GM21576 (cell line): ENCODE results near the gene PTPRG.
A peak's percentile ranks its signal among the peaks of the same experiment; 100 is the strongest.
"Not testable (repeated sequence)": the region's sequence is repeated elsewhere in the genome, so short reads cannot be mapped to it uniquely, and the experiment has no call there.

Experiments
- ATAC-seq: cut with Tn5 transposase; IDR thresholded peaks from one replicate; pipeline ENCODE4 v1.9.1; 2021; ENCODE audit warnings: mild to moderate bottlenecking, moderate library complexity; ENCODE audit not compliant: unreplicated experiment

The PTPRG gene

GRCh38 chr3:61561374-61562041, at the start of gene PTPRG:
PTPRG (plus strand) TSS chr3:61561571; CDS start chr3:61562288, 717 bp downstream.
- peak; percentile 39 for ATAC-seq

DNA sequence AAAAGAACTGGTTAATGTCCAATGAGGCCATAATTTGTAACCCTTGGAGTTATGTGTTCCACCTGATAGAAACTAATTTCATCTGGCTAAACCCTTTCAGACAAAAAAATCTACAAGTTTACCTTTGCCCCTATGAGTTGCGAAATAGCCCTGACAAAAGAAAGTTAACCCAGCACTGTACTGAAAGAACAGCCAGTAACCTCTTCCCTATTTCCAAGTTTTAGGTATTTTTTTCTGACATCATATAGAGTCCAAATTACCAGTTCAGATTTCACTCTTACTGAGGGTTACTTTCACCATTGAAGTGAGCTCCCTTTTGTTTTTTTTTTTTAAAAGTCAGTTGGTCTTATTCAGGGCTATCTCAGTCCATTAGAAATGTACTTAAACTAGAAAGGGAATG, 42.8 kb upstream of the PTPRG start:
- no peak for ATAC-seq

DNA sequence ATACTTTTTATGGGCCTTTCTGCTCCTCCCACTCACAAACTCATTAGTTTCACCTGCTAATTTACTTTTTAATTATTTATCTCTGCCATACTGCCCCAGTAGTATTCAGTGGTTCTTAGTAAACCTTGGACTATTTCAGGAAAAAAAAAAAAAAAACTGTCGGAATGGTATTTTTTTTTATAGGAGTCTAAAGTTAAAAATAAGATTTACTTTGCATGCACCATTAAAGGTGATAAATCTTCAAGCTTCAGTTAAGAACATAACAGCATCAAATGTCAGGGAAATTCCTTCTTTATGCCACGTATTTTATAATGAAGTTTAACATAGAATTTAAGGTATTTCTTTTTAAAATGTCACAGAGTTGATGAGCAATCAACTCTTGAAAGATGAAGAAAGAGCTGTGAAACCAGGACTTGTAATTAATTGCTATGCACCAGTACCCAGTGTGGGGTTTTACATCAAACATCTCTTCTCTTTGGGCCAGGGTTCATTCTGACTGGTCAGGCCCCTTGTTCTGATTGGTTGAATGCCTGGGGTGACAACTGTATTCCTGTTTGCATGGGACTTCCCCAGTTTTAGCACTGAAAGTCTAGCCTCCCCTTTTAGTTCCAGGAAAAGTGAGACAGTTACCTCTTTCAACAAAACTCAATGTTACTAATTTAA, 40.3 kb upstream of the PTPRG start:
- ATAC-seq, result peak; percentile 98

GRCh38 chr3:61522060-61522459, 39.3 kb upstream of the PTPRG start:
- no peak for ATAC-seq

GRCh38 chr3:61522626-61523025, 38.7 kb upstream of the PTPRG start:
- no peak for ATAC-seq

DNA sequence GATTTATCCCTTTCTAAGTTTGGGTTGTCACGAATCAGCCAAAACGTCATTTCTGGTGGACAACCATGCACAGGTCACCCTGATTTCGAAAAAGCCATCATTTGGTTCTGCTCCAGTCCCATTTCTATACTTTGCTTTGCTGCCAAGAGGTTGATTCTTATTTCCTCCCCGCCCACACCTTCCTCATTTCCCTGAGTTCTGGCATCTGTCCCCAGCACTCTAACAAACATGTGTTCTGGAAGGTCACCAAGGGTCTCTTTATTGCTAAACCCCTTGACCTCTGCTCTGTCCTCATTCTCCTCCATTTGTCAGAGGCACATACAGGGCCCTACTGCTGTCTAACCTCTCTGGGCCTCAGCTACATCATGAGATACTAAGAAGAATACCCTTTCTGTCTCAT, 36.4 kb upstream of the PTPRG start:
- no peak for ATAC-seq

DNA sequence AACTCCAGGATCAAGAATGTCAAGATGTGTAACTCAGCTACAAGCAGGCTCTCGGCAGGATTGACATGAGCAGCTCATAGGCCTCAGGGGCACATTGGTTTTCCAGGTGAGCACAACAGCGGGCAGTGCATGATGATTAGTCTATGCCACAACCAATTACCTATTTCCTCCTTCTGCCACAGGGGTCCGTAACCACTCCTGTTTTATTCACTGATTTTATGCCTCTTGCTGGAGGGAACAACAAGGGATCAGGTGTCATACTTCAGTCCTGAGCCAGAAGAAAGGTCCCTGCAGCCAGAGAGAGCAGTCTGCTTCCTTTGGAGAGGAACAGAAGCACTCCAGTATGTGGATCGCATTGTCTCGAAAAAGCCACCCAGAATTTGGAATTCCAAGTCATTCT, 35.1 kb upstream of the PTPRG start:
- ATAC-seq, result no peak

GRCh38 chr3:61527011-61527410, 34.4 kb upstream of the PTPRG start:
- no peak for ATAC-seq

- ATAC-seq, result no peak
Measured at GRCh38 chr3:61530355-61530754, 31.0 kb upstream of the PTPRG start.

DNA sequence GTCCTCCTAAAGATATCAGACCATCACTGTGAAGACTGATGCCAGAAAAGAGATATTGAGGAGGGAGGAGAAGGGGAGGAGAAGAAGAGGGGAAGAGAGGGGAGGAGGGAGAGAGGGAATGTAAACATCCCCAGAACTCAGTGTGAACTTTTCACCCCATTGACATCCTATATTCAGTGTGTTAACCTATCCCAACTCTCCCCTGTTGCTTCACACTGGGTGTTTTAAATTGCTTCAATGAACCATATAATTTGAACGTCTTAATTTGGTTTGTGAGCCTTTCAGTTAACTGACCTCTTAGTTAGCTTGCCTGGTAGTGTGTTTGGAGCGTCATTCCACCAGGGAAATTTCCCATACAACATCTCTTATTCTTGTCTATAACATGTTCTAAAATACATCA, 29.8 kb upstream of the PTPRG start:
- ATAC-seq, result no peak

DNA sequence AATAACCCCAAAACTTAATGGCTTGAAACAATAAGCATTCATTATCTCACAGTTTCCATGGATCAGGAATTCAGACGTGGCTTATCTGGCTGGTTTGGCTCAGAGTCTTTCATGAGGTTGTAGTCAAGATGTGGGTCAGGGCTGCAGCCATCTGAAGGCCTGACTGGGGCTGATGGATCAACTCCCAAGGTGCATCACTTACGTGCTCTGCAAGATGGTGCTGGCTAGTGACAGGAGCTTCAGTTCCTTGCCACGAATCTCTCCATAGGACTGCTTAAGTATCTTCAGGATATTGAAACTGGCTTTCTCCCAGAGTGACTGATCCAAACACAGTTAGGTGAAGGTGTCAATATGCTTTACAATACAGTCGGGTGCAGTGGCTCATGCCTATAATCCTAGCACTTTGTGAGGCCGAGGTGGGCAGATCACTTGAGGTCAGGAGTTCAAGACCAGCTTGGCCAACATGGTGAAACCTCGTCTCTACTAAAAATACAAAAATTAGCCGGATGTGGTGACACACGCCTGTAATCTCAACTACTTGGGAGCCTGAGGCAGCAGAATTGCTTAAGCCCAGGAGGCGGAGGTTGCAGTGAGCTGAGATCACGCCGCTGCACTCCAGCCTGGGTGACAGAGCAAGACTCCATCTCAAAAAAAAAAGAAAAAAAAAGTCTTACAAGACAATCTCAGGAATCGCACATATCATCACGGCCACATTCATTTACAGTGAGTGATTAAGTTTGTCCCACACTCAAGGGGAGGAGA, 28.5 kb upstream of the PTPRG start:
- no peak for ATAC-seq

- ATAC-seq, result no peak
Measured at GRCh38 chr3:61535826-61536225, 25.5 kb upstream of the PTPRG start.

DNA sequence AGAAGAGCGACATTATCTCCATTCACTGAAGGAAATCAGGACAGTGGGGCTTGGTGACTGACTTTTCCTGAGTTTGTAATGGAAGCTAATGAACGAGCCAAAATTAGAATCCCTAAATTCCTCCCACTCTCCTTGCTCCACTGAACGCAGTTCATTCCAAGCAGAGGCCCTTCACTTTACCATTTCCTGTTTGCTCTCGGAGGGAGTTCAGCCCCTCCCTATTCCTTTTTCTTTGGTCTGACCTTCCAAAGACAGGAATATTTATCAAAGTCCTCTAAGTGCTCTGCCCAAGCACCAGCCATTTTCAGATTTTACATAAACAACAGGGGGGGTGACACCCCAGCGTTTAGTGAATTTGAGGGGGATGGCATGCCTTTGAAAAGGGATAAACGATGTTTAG, 24.0 kb upstream of the PTPRG start:
- no peak for ATAC-seq

- ATAC-seq, result no peak
Measured at GRCh38 chr3:61538486-61538885, 22.9 kb upstream of the PTPRG start.

DNA sequence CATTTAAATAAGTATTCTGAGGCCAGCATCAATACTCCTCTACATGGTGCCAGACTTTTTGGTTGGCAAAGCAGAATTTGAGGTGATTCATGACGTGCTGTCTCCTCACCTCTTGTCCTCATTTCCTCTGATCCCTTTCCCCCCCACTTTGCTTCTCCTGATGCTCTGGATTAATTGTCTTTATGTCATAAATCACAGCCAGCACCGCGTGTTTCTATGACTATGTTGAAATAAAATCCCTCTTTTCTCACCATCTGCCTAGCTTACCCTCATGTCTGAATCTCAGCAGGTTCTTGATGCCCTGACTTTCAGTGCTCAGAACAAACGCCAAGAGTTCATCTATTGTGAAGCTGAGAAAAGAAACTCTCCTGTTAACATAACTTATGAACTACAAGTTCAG, 19.7 kb upstream of the PTPRG start:
- ATAC-seq, result no peak

DNA sequence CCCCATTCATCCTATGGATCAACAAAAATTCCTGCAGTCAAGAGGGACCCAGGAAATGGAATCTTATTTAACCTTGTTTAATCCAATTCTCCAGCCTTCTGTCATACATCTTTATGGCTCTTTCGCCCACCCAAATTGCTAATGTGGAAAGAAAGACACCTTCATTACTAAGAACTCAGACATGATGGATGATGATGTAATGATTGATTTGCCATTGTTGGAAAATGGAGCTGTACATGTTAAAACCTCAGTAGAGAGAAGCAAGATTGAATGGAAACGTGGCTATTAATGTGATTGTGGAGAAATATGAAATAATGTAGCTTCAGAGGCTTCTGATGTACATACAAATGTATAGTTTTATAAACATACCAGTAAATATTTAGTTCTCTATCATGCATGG, 15.7 kb upstream of the PTPRG start:
- no peak for ATAC-seq

GRCh38 chr3:61547625-61548024, 13.7 kb upstream of the PTPRG start:
- no peak for ATAC-seq

DNA sequence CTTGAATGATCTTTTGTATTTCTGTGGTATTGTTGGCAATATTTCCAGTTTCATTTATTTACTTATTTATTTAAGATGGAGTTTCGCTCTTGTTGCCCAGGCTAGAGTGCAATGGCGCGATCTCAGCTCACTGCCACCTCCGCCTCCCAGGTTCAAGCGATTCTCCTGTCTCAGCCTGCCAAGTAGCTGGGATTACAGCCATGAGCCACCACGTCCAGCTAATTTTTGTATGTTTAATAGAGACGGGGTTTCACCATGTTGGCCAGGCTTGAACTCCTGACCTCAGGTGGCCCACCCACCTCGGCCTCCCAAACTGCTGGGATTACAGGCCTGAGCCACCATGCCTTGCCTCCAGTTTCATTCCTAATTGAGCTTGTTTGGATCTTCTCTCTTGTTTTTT, 8.7 kb upstream of the PTPRG start:
- not testable (repeated sequence) for ATAC-seq

- no peak for ATAC-seq
Measured at GRCh38 chr3:61559136-61559731, 2.1 kb upstream of the PTPRG start.

DNA sequence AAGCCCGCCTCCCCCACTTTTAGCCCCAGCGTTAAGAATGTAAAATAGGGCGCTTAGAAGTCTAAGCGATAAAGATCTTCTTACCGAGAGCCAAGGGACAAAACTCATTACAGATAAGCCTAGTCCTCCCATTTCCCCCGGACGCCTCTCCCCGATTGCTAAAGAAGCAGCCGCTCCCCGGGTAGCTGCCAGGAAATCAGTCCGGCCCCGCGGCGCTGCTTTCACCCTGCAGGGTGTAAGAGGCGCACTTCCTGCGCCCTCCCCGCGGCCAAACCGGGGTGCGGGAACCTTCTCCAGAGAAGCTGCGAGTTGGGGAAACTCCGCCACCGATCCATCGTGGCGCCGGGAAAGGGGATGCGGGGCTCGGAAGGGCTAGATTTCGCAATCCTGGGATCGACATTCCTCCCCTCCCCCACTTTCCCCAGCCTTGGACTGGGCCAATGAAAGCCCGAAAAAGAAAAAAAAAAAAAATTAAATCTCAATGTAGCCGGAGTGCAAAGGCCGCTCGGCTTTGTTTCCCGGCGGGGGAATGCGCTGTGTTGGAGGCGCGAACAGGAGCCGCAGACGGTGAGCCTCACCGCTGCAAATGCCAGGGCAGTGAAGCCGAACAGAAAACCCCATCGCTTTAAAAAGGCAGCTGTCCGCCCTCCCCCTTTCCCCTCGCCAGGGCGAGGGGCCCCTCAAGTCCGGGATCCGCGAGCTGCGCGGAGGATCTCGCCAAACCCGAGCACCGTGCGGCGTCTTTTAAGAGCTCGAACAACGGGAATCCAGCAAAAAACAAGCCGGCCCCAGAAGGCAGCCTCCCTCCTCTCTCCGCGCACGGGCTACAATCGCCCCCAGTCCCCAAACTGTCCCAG, 626 bp upstream of the PTPRG start:
- peak; percentile 63 for ATAC-seq
